HG03469 (cell line): Measurements from ENCODE around the gene YIPF4.
"Not testable (repeated sequence)": the region's sequence is repeated elsewhere in the genome, so short reads cannot be mapped to it uniquely, and the experiment has no call there.

ENCODE experiments used
- ATAC-seq: cut with Tn5 transposase; IDR thresholded peaks from one replicate; pipeline ENCODE4 v1.9.1; 2021; ENCODE audit warnings: mild to moderate bottlenecking, moderate library complexity, moderate number of reproducible peaks; ENCODE audit not compliant: unreplicated experiment

The YIPF4 gene

DNA sequence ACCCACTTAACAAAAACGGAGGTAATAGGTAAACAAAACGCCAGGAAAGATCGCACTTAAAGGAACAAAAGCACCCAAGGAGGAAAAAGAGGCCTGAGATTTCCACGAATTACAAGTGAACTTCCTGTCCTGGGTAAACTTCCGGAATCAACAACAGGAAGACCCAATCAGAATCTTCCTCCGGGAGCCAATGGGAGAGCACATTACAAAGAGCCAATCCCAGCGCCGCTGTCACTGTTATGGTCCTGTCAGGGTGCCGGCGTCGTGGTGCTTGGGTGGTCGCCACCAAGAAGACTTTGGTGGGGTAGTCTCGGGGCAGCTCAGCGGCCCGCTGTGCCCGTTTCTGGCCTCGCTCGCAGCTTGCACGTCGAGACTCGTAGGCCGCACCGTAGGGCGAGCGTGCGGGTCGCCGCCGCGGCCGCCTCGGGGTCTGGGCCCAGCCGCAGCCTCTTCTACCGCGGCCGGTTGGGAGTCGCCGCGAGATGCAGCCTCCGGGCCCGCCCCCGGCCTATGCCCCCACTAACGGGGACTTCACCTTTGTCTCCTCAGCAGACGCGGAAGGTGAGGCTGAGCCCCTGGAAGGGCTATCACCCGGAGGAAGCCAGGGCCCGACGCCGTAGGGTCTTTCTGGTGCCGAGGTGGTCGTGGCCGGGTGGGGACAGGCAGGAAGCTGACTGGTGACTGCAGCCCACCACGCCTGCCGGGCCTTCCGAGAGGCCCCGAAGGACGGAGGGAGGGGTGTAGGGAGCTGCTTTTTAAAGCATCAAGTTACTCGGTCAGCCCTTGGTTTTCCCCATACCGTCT is at the start of gene YIPF4:
Gene YIPF4, plus strand, starts transcription at position 231 of the 804 bp plus-strand sequence. Its CDS starts 252 bp downstream, at position 483.
- ATAC-seq: peak; percentile 98

DNA sequence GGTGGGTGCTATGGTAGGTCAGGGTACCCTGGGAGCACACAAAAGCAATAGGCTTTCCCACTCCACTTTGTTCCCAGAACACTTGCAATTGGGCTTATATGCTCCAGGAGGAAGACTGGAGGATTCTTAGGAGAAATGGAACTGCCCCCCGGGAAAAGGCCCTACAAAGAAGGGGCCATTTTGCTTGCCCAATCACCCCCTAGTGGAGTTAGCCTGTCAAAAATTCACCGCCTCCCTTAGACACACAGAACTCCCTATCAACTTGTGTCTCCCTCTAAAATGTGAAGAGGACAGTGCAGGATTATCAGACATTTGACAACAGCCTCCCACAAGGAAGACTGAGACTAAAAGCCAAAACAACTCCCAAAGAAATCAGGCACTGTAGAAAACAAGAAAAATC is 49.5 kb upstream of the YIPF4 start:
- ATAC-seq: no peak

DNA sequence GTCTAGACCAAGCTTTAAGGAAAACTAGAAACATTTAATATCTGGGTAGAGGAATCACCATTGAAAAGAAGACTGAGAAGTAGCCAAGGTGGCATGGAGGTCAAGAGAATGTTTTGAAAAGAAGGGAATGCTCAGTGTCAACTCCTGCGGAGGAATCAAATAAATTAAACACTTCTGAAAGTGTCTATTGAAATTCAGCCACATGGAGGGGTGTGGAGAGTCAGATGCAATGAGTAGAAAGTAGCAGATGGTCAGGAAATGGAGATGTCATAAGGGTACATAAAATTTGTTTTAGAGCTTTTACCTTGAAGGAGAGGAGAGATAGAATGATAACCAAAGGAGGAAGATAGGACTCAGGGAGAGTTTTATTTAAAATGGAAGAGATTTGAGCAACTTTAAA is 48.1 kb upstream of the YIPF4 start:
- no peak for ATAC-seq

DNA sequence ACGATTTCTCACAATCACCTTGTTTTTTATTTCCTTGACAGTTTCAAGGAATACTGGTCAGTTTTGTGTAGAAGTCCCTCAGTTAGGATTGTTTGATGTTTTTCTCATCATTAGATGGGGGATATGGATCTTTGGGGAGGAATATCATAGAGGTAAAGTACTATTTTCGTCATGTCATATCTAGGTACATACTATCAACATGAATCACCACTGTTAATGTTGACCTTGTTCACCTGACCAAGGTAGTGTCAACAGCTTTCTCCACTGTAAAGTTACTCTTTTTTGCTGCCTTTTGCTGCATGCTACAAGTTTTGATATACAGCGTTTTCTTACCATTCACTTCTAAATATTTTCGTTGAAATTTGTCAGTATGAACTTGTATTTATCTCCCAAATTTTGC is 45.7 kb upstream of the YIPF4 start:
- no peak for ATAC-seq

DNA sequence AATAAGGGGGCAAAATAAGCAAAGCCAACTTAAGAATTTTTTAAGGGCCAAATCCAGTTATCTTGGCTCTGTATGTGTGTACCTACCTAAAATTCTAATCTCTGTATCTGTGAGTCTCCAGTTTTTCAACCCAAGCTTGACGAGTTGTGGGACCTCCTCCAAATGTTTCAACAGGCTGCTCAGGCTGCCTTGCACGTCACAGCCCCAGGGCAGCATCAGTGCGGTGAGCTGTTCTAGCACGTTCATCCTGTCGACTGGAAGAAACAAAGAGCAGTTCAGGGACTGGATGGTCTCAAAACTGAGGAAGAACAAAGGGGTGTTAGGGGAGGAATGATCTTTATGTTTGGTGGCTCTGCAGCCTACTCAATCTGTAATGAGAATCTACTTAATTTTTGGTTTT is 42.4 kb upstream of the YIPF4 start:
- no peak for ATAC-seq

DNA sequence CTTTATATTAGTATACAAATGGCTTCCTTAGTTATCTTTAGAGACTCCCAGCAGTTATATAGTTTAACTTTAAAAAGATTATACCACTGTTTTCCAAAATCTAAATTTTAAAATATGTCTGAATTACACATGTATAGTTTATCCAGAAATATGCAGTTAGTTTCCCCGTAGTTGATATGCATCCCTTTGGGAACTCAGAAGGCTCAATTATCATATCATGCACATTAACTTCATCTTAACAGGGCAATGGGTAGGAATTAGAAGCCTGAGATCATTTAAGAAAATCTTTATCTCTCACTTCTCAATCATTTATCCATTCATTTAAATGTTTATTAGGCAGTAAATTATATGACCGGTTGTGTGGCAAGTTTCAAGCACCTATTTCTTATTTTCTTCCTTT is 40.2 kb upstream of the YIPF4 start:
- ATAC-seq: no peak

DNA sequence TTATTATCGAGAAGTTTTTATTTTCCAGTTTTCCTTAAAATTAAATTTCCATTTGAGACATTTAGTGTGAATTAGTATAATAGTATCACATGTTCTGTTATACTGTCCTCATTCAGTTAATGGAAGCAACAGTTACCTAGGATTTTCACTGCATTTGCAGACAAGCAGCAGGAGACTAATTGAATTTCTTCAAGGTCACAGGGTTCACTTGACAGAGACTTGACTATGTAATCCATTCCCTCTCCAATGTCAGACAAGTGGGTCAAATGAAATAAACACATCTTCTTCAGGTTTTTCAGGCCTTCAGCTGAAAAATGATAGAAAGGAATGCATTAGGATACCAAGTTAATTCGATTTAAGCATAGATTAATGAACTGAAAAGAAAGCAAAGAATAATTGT is 39.7 kb upstream of the YIPF4 start:
- no peak for ATAC-seq

DNA sequence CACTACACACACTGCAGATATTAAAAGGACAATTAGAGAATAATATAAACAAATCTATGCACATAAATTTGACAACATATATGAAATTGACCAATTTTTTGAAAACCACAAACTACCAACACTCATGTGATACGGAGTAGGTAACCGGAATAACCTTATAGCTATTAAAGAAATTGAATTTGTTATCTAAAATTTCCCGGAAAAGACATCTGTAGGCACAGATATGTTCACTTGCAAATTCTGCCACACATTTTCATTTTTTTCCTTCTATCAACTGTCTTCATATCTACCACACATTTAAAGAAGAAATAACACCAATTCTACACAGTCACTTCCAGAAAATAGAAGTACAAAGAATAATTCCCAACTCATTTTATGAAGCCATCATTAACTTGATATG is 35.4 kb upstream of the YIPF4 start:
- ATAC-seq: no peak

DNA sequence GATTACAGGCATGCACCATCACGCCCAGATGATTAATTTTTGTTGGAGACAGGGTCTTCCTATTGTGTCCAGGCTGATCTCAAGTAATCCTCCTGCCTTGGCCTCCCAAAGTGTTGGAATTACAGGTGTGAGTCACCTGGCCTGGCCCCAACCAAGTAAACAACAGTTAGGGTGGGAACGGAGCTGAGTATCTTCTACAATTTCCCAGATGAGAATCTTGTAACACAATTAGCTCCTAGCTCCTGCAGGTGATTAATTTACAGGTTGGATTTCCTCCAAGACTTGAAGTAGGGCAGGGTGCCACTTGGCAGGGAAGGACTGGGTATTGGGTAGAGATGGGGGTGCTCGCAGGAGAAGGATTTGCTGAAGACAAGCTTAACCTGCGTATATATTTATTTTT is 30.8 kb upstream of the YIPF4 start:
- ATAC-seq: no peak

DNA sequence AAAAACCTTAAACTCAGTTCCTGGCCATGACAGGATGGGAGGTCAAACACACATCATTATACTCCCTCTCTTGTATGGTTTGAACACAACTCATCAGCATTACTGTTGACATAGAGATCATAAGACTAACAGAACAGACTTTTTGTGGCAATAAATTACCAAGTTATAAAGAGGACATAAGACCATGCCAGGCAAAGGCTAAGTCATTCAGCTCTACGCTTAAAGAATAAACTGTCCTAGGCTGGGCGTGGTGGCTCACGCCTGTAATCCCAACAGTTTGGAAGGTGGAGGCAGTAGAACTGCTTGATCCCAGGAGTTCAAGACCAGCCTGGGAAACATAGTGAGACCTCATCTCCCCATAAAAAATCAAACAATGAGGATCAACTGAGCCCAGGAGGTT is 29.4 kb upstream of the YIPF4 start:
- ATAC-seq: no peak

DNA sequence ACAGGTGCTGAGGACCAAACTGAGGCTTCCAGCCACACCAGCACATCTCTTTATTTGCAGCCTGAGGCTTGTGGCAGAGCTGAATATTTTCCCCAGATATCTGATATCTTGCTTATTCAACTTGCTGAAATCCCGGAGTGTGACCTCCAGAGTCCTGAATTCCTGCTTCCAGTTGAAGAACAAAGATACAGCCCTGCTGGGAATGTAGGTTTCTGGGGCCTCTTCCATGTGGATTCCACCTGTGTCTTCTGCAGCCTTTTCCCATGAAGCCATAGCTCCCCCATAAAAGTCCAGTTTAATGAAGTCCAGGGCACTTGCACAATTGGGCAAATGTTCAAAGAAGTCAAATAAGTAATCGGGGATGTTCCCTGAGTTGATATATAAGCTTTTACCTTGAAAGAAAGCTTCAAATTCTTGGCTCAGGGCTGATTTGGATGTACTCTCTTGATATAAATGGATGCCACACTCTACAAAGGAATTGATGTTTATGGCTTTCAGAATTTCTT is 27.9 kb upstream of the YIPF4 start:
- no peak for ATAC-seq

DNA sequence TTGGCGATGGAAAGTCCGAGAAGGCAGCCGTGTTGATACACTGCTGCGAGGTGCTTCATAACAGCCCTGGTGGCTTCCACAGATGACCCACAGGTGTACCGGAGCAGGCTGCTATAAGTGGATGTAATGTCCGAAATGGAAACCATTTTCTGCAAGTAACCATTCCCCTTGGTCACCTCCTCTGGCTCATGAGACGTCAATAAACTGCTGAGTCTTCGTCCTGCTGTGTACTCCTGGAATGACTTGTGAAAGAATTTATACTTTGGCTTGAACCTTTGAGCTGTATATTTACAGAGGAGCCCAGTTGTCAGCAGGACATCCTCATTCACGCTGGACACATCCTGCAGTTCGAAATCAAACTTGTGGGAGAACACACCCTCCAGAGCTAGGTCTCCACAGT is 27.4 kb upstream of the YIPF4 start:
- ATAC-seq: no peak

DNA sequence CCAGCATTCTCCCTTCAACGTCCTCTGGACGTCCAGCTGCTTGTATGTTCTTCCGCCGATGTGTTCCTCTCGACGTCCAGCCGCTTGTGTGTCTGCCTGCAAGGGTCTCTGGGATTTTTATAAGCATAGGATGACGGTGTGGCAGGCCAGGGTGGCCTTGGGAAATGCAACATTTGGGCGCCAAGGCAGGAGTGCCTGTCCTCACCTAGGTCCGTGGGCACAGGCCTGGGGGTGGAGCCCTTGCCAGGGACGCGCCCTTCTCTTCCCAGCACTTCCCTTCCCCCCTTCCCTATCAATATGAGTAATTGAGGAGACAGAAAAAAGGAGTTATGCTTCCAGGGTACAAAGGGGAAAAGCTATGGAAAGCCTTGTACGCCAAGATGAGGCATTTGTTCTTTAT is 19.5 kb upstream of the YIPF4 start:
- no peak for ATAC-seq

DNA sequence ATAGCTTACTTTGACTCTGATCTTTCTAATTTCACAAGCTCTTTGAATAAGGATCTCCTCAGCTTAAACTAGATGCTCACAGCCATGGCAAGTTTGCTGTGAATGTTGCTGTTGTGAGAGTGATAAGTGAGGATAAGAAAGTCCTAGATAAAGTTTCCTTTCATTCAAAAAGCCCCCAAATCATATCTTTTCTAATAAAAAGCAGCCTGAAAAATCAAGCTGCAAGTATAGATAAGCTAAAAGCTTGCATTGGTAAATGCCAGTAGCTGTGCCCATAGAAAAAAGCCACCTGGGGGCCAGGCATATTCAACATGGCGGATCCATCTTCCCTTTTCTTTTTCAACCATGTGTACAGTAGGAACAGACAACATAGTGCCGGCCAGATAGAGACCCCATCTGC is 17.3 kb upstream of the YIPF4 start:
- no peak for ATAC-seq

DNA sequence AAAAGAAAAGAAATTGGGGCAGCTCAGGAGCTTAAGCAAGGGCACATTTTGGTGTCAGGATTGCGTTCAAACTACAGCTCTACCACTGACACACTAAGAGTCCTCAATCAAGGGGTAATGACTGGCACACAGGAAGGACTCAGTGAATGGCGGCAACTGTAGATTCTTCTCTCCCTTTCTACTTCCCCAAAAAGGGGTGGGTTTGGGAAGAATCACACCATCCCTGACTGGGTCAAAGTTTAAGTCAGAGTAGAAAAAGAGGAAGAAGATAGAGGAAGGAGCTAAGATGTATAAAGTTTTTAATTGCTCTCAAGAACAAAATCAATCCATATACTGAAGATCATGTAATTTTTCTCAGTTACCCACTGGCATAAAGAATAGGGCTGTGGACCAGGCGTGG is 15.6 kb upstream of the YIPF4 start:
- no peak for ATAC-seq

DNA sequence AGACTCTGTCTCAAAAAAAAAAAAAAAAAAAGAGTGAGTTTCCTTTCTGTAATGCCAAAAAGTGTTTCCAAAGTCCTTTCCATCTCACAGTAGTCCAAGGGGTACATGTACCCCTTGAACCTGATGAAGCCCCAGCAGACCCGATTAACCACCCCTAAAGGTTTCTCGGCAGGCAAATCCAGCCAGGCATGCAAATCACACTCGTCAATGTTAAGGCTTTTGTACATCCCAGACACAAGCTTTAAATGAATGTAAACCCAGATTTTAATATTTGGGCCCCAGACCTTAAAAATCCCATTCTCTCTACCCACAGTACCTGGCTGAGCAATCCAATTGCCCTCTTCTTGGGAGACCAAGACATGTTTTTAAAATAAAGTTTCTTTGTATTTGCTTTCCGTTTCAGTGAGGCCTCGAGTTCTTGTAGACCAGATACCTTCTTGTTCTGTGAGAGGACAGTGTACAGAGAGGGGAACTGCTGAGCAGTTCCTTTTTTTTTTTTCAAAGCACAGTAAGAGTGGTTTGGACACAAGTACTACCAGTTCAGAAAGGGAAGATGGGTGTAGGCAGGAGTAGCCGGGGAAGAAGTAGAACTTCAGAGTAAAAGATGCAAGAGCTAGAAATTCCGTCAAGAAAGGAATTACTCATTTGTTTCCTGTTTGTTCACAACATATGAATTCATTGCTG is 13.1 kb upstream of the YIPF4 start, which contains the start of gene NLRC4:
Gene NLRC4, minus strand, starts transcription at position 465 of the 684 bp plus-strand sequence. CDS start 8,111 bp downstream, outside the sequence.
- peak; percentile 89 for ATAC-seq

DNA sequence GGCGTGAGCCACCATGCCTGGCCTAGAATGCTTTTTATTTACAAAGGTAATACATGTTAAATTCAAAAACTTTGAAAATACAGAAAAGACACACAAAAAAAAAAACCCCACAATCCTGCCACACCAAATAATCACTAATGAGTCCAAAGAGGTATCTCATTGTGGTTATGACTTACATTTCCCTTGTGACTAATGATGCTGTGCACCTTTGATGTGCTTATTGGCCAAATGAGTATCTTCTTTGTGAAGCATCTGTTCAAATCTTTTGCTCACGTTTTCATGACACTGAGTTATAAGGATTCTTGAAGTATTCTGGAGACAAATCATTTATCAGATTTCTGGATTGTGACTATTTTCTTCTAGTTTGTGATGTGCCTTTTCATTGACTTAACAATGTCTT is 6.6 kb upstream of the YIPF4 start:
- ATAC-seq: no peak

DNA sequence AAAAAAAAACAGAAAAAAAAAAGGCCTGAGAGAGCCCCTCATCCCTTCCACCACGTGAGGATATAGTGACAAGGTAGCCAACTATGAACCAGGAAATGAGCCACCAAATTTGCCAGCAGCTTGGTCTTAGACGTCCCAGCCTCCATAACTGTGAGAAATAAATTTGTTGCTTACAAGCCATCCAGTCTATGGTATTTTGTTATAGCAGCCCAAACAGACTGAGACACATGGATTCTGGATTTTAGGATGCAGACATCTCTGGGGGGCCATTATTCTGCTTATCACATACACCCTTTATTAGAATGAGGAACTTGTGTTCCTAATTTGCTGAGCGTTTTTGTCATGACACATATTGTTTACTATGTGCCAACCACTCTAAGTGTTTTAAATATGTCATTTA is 5.4 kb upstream of the YIPF4 start:
- no peak for ATAC-seq

DNA sequence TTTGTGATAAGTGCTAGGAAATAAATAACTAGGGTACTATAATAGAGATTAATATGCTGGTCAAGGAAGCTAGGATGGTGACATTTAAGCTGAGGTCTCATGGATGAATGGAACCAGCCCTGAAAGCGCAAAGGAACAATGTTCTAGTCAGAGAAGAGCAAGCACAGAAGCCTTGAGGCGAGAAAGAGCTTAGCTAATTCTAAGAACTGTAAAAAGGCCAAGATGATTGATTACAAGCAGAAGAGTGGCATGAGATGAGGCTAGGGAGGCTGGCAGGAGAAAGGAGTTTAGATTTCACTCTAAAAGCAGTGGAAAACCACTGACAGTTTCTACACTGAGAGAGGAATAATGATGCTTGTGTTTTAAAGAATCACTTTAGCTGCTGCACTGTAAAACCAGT is 3.4 kb upstream of the YIPF4 start:
- ATAC-seq: no peak

DNA sequence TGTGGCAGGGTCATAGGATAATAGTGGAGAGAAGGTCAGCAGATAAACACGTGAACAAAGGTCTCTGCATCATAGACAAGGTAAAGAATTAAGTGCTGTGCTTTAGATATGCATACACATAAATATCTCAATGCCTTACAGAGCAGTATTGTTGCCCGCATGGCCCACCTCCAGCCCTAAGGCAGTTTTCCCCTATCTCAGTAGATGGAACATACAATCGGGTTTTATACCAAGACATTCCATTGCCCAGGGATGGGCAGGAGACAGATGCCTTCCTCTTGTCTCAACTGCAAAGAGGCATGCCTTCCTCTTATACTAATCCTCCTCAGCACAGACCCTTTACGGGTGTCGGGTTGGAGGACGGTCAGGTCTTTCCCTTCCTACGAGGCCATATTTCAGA is 1.9 kb upstream of the YIPF4 start:
- not testable (repeated sequence) for ATAC-seq

DNA sequence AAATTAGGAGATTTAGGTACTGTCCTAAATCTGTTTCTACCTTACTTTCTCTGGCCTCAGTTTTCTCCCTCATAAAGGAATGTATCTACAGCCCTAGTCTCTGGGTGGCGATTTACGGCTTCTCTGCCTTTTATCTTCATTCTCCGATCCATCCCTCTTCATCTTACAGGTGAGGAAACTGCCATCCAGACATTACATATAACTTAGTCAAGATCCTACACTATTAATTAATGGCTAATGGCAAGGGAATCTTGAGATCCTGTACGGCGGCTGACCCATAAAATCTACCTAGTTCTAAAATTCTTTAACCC is 386 bp upstream of the YIPF4 start:
- ATAC-seq: no peak

DNA sequence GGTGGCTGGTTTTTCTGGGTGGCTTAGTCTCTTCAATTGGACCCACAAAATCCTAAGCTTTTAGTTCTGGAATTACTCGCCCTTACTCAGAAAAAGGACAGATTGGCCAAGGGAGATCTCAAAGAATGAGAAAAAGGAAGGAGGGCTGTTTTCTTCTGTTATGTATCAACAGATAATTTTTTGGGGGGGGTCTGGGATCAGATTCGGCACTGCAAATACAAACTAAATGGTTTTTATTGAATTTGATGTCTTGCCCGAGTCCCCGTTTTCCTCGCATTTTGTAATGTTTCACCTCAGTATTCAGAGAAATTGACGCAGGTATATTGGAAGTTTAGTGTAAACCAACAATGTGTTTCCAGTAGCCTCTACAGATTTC is 762 bp downstream of the YIPF4 start:
- ATAC-seq: no peak
